ENCODE results near the gene MET.

GRCh38 chr7:116632384-116632783 lies 39.6 kb upstream of the MET start:
- TF ChIP-seq MAX (IDR thresholded peaks at IDR 0.05) (no peak), CREB1 (IDR thresholded peaks at IDR 0.05; ENCODE audit: low read depth) (no peak)
